GM21360 (cell line): ENCODE results near the gene MIGA2.

ENCODE experiments used
- ATAC-seq: cut with Tn5 transposase; IDR thresholded peaks from one replicate; pipeline ENCODE4 v1.9.1; 2021; ENCODE audit warnings: mild to moderate bottlenecking, moderate library complexity; ENCODE audit not compliant: unreplicated experiment

MIGA2 gene

GRCh38 chr9:129011170-129011569, 25.3 kb upstream of the MIGA2 start:
- ATAC-seq: no peak

DNA sequence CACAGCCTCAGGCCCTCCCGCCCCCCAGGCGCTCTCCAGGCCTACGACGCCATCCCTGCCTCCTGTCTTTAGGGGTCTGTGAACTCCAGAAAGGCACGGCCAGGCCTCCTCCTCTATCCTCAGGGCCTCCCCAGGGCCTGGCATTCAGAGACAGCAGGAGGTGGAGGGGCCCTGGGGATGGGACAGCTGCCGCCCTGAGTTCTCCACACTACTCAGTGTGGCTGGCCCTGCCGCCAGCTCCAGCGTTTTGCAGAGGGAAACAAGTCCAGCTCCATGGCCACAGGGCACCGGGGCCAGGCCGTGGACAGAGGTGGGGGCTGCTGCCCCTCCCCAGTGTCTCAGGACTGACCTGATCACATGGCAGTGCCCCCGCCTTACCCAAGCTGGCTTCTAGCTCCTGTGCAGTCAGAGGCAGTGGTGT, 24.7 kb upstream of the MIGA2 start:
- no peak for ATAC-seq

DNA sequence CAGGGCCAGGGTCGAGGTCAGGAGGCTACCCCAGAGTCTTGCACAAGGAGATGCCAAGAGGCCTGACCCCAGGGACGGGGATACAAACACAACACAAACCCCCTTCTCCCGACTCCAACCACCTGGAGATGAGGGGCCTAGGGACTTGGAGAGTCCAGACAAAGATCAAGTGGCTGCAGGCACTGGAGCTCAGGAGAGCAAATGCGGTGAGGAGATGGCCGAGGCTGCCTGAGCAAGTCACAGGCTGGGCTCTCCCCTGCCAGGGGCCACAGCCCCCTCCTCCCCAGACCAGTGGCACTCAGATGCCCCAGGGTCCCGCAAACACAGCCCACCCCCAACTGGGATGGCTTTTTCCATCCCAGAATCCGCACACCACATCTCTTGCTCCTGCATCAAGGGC, 24.1 kb upstream of the MIGA2 start:
- ATAC-seq: no peak

GRCh38 chr9:129012893-129013448, 23.5 kb upstream of the MIGA2 start:
- ATAC-seq: no peak

DNA sequence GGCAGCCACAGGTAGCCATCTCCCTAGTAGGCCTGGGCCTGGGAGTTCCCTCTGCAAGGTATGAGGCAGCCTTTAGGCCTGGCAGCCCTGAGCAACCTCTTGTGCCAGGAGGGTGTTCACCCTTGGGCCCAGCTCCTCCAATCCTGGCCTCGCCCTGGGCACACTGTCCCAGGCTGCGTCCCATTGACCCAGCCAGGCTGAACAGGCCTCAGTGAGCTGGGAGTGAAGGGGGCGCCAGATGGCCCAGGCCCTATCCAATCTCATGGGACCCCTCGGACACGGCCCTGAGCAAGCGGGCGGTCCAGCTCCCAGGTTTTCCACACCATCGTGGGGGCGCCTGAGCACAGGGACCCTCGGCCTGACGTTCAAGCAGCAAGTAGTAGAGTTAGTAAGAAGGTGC, 22.8 kb upstream of the MIGA2 start:
- no peak for ATAC-seq

DNA sequence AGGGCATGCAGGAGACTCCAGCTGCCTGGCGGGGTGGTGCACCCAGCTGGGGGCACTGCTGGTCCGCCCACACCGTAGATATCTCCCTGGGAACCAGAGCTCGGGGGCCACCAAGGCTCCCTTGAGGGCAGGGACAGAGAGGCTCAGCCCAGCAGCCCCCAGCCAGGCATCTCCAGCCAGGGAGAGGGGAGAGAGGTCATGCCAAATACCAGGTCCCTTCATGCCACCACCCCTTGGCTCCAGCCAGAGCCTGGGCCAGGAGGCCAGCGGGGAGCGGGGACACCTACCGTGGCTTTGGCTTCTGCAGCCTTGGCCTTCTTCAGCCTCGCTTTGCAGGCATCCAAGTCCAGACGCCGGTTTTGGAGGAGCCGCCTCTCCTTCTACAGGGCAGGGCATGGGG, 22.3 kb upstream of the MIGA2 start:
- no peak for ATAC-seq

- no peak for ATAC-seq
These were observed 21.8 kb upstream of the MIGA2 start for GRCh38 chr9:129014608-129015007.

GRCh38 chr9:129021091-129021490, 15.3 kb upstream of the MIGA2 start:
- no peak for ATAC-seq

DNA sequence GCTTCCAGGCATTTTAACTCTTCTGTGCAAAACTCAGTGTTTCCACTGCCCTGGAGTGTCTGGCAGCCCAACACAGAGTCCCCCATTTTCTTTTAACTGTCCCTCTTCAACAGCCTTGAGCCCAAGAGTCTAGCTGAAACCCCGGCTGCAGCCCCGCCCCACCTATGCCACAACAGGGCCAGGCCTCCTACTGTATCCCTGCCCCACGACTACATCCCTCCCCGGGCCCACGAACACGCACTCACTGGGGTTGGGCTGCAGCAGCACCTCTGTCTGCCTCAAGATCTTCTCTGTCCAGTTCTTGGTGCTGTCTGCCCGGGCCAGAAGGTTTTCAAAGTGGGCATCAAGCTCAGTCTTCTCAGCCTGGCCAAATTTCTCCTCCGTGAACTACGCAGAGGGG, 14.4 kb upstream of the MIGA2 start:
- no peak for ATAC-seq

GRCh38 chr9:129023036-129023907, 13.2 kb upstream of the MIGA2 start:
- no peak for ATAC-seq

GRCh38 chr9:129023908-129024233, 12.6 kb upstream of the MIGA2 start:
- no peak for ATAC-seq

DNA sequence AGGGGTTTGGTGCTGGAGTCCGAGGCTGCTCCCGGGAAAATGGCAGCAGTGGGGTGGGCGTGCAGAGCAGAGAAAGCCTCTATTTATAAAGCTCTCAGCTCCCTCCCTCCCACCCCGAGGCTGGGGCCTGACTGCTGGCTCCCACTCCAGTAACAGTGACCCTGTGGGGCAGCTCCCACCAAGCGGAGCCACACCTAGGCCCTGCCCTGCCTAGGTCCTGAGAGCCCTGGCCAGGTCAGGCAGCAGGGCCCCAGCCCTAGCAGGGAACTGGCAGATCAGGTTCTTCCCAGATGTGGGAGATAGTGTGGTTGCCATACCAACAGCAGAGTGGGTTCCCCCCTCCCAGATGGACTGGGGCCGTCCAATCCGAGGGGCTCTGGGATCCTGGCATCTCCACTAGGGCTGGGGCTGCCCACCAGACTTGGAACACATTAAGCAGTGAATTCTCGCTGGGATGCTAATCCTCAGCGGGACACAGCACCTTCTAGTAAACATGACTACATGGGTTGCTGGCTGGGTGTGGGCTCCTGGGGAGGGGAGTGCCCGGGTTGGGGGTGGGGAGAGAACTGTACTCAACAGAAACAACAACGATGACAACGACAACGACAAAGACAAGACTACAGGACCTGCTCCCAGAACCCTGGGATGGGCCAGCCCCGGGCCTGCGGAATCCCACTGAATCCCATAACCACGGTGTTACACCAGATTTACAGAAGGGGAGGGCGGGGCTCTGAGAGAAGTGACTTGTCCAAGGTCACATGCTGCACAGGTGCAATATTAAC, 9.8 kb upstream of the MIGA2 start:
- ATAC-seq: no peak

GRCh38 chr9:129027224-129027684, 9.2 kb upstream of the MIGA2 start:
- no peak for ATAC-seq

- peak; percentile 41 for ATAC-seq
These were observed 8.7 kb upstream of the MIGA2 start for GRCh38 chr9:129027685-129028191.

DNA sequence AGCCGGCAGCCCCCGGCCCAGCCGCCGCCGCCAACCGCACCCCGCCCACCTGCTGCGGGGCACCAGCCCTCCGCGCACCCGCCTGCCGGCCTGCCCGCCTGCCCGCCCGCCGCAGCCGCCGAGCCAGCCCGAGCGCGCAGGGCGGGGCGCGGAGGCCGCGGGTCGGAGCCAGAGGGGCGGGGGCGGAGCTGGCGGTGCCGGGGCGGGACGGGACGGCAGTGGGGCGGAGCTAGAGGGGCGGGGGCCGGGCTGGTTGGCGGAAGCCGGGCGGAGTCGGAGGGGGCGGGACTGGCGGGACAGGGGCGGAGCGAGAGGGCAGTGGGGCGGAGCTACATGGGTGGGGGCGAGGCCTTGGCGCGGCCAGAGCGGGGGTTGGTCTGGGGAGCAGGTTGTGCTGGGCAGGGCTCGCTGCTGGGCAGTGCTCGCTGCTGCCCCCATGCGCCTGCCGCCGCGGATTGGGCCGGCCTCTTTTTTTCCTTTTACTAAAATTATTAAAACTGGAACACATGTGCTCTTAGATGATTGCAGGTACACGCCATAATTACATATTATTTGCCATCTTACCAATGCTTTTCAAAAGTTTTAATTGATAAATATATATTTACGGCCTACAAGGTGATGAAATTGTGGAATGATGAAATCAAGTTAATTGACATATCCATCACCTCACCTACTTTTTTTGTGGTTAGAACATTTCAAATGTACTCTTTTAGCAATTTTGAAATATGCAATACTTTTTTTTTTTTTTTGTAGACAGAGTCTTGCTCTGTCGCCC, 8.0 kb upstream of the MIGA2 start, which contains the start of gene SH3GLB2:
TSS of gene SH3GLB2 (minus strand) at position 140 of the 775 bp plus-strand sequence. CDS start 177 bp downstream, outside the sequence.
- peak; percentile 77 for ATAC-seq

DNA sequence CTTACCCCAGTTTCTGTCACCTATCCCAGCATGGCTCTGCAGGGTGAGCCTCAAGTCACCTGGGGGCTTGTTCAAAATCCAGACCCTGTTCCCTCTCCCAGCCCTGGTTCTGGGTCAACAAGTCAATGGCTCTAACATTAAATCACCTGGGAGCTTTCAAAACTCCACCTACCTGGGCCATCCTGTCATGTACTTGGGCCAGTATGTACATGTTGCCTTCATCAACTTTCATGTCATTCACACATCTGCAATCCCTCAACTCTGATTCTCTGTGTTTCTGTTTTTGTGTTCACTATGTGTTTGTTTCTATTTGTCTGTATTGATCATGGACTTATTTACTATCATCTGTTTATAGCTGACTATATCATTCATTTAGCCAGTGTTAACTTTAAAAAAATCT, 6.2 kb upstream of the MIGA2 start:
- no peak for ATAC-seq

GRCh38 chr9:129031514-129031913, 4.9 kb upstream of the MIGA2 start:
- ATAC-seq: no peak

DNA sequence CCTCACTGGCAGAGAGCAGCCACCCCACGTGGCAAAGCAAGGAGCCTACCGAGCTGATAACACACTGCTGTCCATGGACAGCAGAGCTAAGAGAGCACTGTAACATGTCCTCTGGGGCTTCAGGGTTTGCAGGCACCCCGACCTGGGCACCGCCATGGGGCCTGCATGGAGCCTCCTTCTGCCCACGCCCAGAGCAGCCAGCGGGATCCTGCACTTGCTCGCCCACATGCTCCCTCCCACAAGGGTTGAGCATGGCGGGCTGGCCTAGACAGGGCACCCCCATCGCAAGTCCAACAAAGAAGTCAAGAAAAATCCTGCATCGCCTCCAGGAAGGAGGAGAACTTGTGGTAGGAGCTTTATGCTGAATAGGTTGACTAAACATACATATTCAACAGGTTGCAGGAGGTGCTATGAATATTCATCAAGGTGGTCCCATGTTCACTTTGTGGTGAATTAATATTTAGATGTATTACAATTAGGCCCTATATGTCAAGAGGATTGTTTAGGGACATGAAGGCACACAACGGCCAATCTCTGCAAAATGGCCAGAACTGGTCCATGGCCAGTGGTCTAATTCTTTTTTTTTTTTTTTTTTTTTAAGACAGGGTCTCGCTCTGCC, 3.8 kb upstream of the MIGA2 start:
- no peak for ATAC-seq

- ATAC-seq: no peak
These were observed 3.2 kb upstream of the MIGA2 start for GRCh38 chr9:129033216-129033615.

GRCh38 chr9:129035838-129036237, 588 bp upstream of the MIGA2 start:
- peak; percentile 8 for ATAC-seq
